Measurements from ENCODE around the gene FIGN.

FIGN gene

GRCh38 chr2:163759013-163759412 is 23.2 kb upstream of the FIGN start:
- TF ChIP-seq CTCF (IDR thresholded peaks at IDR 0.05; ENCODE audit: low read depth, low read length): no peak
- Histone ChIP-seq H3K4me3 (ENCODE audit: low read depth, low read length) (no peak overlapping the region), H3K4me1 (no peaks in the 10 kb centered on the region), H3K27me3 (no peaks in the 10 kb centered on the region), H3K9me3 (no peaks in the 10 kb centered on the region), H3K36me3 (no peaks in the 10 kb centered on the region)
- no peak for DNase-seq

- TF ChIP-seq CTCF (IDR thresholded peaks at IDR 0.05; ENCODE audit: low read depth, low read length): no peak
- Histone ChIP-seq H3K27me3 (no peaks in the 10 kb centered on the region), H3K4me3 (ENCODE audit: low read depth, low read length) (no peak overlapping the region), H3K9me3 (no peaks in the 10 kb centered on the region), H3K4me1 (no peaks in the 10 kb centered on the region), H3K36me3 (no peaks in the 10 kb centered on the region)
- no peak for DNase-seq
These were observed 22.0 kb upstream of the FIGN start for GRCh38 chr2:163757814-163758213.

GRCh38 chr2:163756588-163756987 is 20.8 kb upstream of the FIGN start:
- no peak for TF ChIP-seq CTCF (IDR thresholded peaks at IDR 0.05; ENCODE audit: low read depth, low read length)
- Histone ChIP-seq H3K4me3 (ENCODE audit: low read depth, low read length) (no peak overlapping the region), H3K27me3 (no peaks in the 10 kb centered on the region), H3K9me3 (no peaks in the 10 kb centered on the region), H3K36me3 (no peaks in the 10 kb centered on the region), H3K4me1 (no peaks in the 10 kb centered on the region)
- DNase-seq: no peak

- TF ChIP-seq CTCF (IDR thresholded peaks at IDR 0.05; ENCODE audit: low read depth, low read length): no peak
- Histone ChIP-seq H3K36me3 (no peaks in the 10 kb centered on the region), H3K27me3 (no peaks in the 10 kb centered on the region), H3K4me3 (ENCODE audit: low read depth, low read length) (no peak overlapping the region), H3K9me3 (no peaks in the 10 kb centered on the region), H3K4me1 (no peaks in the 10 kb centered on the region)
- no peak for DNase-seq
These were observed 19.6 kb upstream of the FIGN start for GRCh38 chr2:163755366-163755765.

- Histone ChIP-seq H3K4me1 (no peaks in the 10 kb centered on the region), H3K4me3 (ENCODE audit: low read depth, low read length) (no peak overlapping the region), H3K9me3 (no peaks in the 10 kb centered on the region), H3K36me3 (no peaks in the 10 kb centered on the region), H3K27me3 (no peaks in the 10 kb centered on the region)
- no peak for TF ChIP-seq CTCF (IDR thresholded peaks at IDR 0.05; ENCODE audit: low read depth, low read length)
- no peak for DNase-seq
These were observed 17.9 kb upstream of the FIGN start for GRCh38 chr2:163753726-163754125.

GRCh38 chr2:163752267-163752666 is 16.5 kb upstream of the FIGN start:
- Histone ChIP-seq H3K4me1 (no peaks in the 10 kb centered on the region), H3K4me3 (ENCODE audit: low read depth, low read length) (no peak overlapping the region), H3K27me3 (no peaks in the 10 kb centered on the region), H3K9me3 (no peaks in the 10 kb centered on the region), H3K36me3 (no peaks in the 10 kb centered on the region)
- no peak for TF ChIP-seq CTCF (IDR thresholded peaks at IDR 0.05; ENCODE audit: low read depth, low read length)
- DNase-seq: no peak
